Fibroblast of villous mesenchyme (primary cell): ENCODE data around the gene S100B. TPM values are rescaled to one million over a fixed set of nuclear protein-coding genes. Genes with fewer than 3 reads are reported as not detected.

Source experiments
- DNase-seq: peaks from one replicate; pipeline ENCODE4 v3.0.0-alpha.2; 2010; ENCODE audit warnings: low read depth
- H3K4me3 ChIP-seq: 2 replicates; pipeline ENCODE4 v1.5.1; 2011; ENCODE audit warnings: low read depth, mild to moderate bottlenecking, low read length
- CTCF ChIP-seq: IDR thresholded peaks from 2 replicates; pipeline ENCODE4 v1.5.1; 2012; ENCODE audit warnings: low read depth, mild to moderate bottlenecking, low read length; ENCODE audit not compliant: insufficient read depth
- total RNA-seq: library from RNA; depleted of rRNA; stranded (reverse); fragments of >200 nt; gene quantifications from 2 replicates; pipeline ENCODE4 v1.2.3, GENCODE V29; 2012

The S100B gene
- total RNA-seq, 1 donor, result not detected

- DNase-seq, result no peak
- no peak for TF ChIP-seq CTCF
- H3K4me3 ChIP-seq, result no peak overlapping the region
Observed at GRCh38 chr21:46557469-46557868, 47.4 kb downstream of the S100B start.

GRCh38 chr21:46556802-46557201 is 48.1 kb downstream of the S100B start:
- TF ChIP-seq CTCF, result no peak
- DNase-seq, result no peak
- no peak overlapping the region for H3K4me3 ChIP-seq

- DNase-seq, result no peak
- no peak for TF ChIP-seq CTCF
- H3K4me3 ChIP-seq, result no peak overlapping the region
Observed at GRCh38 chr21:46555678-46556077, 49.2 kb downstream of the S100B start.

GRCh38 chr21:46555225-46555617 is 49.7 kb downstream of the S100B start:
- no peak for TF ChIP-seq CTCF
- no peak overlapping the region for H3K4me3 ChIP-seq
- no peak for DNase-seq

GRCh38 chr21:46554431-46555224 is 50.3 kb downstream of the S100B start:
- no peak overlapping the region for H3K4me3 ChIP-seq
- DNase-seq, result no peak
- TF ChIP-seq CTCF, result no peak

- TF ChIP-seq CTCF, result no peak
- DNase-seq, result no peak
- no peak overlapping the region for H3K4me3 ChIP-seq
Observed at GRCh38 chr21:46553993-46554392, 50.9 kb downstream of the S100B start.

GRCh38 chr21:46552865-46553379 is 52.0 kb downstream of the S100B start:
- DNase-seq, result no peak
- no peak overlapping the region for H3K4me3 ChIP-seq
- no peak for TF ChIP-seq CTCF
